Amniotic epithelial cell (primary cell): ENCODE data around the gene SFT2D1.

Source experiments
- DNase-seq: peaks from one replicate; pipeline ENCODE4 v3.0.0-alpha.2; 2010; ENCODE audit warnings: low read depth

Gene SFT2D1

DNA sequence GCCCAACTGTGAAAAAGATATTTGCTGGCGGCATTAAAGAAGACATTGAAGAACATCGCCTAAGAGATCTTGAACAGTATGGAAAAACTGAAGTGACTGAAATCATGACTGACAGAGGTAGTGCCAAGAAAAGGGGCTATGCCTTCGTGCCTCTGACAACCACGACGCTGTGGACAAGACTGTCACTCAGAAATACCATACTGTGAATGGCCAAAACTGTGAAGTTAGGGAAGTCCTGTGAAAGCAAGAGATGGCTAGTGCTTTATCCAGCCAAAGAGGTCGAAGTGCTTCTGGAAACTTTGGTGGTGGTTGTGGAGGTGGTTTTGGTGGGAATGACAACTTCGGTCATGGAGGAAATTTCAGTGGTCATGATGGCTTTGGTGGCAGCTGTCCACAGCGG is 7.5 kb downstream of the SFT2D1 start:
- no peak for DNase-seq

DNA sequence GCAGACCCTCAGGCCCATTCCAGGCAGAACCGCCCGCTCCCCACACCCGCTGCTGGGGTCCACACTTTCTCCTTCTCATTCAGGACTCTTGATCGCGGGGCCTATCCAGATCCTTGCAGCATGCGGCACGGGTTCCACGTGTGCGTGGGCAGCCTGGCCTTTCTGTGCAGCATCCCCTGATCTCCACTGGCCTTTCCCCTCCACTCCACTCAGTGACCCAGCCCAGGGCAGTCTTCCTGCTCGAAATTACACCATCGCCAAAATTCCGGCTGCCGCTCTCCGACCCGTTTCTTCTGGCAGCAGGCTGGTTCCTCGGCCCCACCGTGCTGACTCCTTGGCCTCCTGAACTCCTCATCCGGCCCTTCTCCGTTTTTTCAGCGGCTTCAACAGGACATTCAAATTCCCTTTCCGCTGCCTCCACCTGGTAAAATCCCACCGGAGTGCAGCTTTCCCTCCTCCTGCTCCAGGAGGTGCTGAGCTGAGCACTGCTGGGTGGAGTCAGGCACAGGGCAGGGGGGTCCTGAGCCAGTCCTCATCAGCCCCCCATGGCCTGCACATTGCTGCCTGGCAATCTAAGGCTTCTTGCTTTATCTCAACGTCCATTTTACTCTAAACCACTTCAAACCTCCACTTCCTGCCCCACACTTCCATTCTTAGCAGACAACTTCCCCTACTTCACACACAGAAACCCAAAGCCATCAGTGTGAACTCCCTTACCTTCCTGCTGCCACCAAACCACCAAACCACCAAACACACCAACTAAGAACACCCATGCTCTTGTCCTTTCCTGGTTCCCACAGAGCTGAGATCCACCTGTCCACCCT is 9.0 kb downstream of the SFT2D1 start:
- no peak for DNase-seq

DNA sequence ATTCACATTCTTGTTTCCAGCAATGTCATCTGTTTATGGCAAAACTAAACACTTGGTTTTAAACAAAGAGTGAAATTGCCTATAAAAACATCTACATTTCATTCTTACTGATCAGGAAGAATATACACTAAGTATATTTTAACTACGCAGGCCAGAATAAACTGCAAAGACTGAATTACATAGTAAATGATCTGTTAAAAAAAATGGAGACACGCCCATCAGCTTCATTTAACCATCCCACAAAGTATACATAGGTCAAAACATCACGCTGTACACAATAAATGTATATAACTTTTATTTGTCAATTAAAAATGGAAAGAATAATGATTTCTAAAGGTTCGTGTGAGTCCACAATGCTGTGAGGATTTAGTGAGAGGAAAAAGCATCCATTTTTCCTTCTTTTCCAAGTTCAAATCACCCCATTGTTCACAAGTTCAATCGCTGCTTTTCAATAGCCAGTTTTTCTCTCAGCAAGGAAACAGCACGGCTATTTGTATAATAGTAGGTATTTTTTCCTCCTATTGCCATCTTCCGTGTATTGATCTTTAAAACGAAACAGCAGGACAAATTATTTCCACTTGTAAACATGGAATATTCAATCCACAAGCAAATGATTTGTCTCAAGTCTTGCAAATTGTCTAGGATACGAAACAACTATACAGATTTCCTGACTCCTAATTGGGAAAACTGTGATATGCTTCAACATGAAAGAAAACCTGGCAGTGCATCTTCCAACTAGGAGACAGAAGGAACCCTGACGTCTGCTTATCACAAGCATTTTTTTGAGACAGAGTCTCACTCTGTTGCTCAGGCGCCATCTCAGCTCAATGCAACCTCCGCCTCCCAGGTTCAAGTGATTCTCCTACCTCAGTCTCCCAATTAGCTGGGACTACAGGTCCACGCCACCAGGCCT is 10.6 kb downstream of the SFT2D1 start:
- no peak for DNase-seq

DNA sequence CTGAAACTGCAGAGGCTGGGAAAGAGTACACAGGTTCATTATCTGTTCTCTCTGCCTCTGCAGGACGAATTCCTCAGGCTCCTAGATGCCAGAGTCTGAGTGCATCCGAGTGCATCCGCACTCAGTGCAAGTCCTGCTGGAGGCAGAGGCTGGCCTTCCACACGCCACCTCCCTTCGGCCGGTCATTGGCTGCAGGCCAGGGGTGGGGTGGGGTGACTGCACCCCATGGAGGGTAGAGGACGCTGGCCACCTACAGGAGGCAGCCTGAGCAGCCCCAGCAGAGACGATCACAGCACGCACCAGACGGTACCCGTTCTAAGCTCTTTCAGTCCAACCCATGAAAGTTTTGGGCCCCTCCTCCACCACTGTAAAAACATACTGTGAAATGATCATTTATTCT is 11.7 kb downstream of the SFT2D1 start:
- DNase-seq: peak; percentile 41

DNA sequence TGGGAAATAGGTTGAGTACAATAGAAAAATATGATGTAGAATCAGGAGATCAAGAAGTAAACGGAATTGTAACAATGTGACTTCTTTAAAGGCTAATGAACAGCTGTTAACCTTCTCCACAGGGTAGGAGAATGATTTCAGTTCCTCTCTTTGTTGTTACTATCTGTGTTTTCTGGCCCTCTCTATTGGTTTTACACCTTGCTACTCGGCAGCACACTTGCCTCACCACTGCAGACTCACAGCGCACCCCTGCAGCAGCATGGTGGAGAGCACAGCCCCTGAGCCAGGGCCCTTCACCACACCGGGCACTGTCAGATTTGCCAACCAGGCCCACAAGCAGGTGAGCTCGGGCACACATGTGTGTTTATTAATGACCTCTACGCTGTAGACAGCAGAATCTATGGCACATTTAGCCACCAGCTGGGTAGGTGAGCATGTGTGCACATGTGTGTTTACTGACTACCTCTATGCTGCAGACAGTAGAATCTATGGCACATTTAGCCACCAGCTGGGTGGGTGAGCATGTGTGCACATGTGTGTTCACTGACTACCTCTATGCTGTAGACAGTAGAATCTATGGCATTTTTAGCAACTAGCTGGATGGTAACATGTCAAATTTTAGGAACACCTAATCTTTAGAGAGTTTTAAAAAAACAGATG is 16.8 kb downstream of the SFT2D1 start:
- DNase-seq: no peak

DNA sequence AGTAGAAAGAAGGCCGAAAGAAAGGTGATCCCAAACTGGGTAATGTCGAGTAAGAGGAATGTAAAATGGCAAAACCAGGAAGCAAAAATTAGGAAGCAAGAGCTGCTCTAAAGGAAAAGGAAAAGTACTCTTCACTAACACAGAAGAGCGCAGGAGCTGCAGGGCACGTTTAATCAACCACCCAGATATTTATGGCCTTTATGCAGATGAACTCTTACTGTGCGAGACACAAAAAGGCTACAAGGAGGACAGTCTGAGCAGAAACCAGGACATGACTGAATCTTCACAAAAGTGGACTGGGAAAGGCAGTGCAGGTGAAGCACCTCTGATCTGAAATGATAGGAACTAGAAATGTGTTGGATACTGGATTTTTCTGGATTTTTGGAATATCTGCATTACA is 18.9 kb downstream of the SFT2D1 start:
- DNase-seq: no peak

DNA sequence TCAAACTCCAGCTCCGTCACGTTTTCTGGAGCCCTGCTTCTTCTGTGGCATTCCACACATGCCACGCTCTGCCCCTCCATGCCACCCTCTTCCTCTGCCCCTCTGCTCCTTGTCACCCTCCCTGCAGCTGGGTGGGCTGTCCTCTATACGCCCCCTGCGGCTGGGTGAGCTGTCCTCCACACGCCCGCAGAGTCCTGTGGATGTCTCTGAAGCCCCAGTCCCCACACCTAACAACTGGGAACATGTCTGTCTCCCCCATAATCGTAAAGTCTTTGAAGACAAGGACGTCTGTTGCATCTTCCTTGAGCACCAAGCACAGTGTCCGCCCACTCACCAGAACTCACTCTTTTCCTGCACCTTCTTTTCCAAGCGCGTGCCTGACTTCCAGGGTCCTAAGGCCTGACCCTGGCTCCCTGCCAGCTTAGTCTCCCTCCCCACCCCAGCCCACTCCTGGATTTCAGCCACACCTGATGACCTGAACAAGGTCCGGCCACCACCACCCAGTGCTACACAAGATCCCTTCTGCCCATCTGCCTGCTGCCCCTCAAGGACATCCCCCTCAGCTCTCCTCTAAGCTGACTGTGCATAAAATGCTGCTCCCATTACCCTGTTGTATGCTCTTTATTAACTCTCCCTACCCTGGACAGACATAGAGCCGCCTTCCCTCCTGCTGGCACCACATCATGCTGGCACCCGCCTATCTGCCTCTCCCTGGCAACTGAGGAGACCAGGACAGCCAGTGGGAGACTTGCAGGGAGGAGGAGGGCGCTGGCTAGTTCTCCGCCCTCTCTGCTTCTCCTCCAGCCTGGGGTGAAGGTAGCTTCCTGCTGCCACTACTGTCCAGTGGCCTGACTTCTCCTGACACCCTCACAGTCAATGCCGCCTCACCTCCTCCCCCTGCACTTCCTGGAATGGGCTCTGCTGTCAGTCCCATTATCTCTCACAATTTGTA is 23.4 kb downstream of the SFT2D1 start:
- DNase-seq: no peak

DNA sequence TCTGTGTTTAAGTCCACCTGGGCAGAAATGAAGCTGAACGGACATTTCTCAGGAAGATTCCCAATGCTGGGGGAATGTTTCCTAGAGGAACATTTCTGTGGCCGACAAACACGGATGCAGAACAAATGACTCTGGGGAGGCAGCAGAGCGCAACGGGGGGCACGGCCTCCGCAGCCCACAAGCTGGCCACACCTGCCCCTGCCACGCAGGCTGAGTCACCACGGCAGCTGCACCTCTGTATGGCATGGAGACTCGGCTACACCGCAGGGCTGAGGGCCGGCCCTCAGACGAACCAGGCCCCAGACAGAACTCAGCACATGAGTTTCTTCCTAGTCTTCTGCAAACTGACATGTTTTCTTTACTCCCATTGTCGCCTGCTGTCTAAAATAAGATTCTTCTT is 24.1 kb downstream of the SFT2D1 start:
- no peak for DNase-seq

DNA sequence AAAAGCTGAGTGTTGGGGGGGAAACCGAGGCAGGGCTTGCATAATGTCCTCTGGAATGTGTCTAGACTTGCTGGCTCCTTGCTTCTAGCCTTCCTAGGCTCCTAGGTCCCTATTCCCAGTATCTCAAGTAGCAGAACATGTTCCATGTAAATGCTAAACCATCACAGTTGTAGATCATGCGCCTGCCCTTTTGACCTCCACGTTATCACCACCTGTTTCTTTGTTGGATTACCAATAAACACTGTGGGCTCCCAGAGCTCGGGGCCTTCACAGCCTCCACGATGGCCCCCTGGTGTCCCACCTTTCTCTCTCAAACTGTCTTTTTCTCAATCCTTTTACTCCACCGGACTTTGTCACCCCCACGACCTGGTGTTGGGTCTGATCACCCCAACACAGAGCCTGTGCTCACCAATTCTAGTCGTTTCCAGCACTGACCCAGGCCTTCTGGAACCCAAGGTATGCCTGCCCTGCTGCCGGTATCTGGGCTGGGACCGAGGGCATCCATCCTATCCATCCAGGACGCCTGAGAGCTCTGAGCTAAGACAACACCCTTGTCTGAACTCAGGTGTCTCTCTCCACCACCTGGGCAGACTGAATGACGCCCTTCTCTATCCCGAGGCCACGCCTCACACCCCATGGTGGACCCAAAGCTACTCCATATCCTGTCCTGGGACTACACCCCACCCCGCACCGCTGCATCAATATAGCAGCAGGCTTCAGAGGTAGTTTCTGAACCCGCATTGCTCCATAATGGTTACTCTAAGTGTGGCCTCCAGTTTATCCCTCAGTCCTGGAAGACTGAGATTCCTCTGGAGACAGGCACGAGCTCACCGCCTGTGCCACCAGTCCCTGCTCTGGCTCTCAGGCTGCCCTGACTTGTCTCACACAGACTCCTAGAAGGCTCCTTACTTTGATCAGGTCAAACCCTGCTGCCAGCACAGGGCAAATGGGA is 24.8 kb downstream of the SFT2D1 start:
- DNase-seq: no peak

DNA sequence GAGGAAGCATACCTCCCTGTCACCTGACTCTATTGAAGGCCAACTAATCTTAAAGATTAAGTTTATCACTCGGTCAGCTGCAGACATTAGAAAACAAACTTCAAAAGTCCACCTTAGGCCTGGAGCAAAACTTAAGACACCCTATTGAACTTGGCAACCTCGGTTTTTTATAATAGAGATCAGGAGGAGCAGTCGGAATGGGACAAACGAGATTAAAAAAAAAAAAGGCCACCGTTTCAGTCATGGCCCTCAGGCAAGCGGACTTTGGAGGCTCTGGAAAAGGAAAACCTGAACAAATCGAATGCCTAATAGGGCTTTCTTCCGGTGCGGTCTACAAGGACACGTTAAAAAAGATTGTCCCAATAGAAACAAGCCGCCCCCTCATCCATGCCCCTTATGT is 26.9 kb downstream of the SFT2D1 start:
- DNase-seq: no peak

DNA sequence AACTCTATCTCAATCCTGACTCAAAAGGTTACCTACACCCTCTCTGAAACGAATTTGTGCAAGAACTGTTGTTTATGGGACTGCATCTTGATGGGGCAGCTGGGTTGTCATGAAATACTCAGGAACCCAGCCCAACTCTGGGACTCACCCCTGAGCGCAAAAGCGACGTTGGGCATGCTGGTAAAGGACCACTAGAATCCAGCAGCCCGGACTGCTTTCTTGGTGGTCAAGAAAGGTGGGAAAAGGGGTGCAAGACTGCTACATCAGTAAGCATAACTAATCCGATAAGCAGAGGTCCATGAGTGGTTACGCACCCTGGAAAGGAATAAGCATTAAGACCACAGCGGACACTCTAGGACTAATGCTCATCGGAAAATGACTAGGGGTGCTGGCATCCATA is 27.9 kb downstream of the SFT2D1 start:
- DNase-seq: no peak

DNA sequence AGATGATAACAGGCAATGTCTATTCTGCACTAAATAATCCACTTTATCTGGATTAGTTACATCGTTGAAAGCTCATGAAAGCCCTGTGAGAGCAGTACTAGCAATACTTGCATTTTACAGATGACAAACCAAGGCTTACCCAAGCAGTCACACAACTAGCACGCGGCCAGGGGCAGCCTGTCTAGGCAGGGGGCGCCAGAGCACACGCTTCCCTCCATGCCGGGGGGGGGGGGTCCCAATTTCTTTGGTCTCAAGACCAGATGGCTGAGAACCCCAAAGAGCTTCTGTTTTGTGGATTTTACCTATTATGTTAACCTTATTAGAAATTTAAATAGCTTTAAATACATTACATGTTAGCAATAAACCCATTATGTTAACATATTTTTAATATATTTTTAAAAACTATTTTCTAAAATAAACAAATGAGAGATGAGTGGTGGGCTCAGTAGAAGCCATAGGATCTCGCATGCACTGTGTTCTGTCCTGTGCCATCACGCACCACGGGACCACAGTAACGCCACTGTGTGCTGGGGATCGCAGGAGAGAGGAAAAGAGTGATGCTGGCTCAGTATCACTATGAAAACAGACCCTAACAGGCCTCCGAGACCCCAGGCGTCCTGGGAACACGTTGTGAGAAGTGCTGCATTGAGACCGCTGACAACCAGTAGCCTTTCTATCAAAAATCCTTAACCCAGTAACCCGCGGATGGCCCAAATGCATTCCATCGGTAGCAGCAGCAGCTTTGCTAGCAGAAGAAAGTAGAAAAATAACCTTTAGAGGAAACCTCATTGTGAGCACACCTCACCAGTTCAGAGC is 28.9 kb downstream of the SFT2D1 start:
- peak; percentile 30 for DNase-seq

DNA sequence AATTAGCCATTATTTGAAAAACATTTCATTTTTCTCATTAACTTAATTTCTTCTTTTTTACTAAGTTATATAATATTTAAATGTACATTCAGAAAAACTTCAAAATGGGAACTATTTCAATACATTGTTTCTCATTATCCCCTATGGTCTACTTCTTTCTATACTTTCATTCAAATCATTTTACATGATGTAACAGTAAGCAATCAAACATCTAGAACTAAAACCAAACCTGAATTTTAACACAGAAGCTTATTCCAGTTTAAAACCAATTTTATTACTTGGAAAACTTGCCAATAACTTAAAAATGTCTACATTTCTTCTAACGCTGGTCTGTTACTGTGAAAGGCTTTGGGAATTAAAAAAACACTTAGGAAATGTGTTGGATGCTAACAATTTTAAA is 29.5 kb downstream of the SFT2D1 start:
- no peak for DNase-seq

DNA sequence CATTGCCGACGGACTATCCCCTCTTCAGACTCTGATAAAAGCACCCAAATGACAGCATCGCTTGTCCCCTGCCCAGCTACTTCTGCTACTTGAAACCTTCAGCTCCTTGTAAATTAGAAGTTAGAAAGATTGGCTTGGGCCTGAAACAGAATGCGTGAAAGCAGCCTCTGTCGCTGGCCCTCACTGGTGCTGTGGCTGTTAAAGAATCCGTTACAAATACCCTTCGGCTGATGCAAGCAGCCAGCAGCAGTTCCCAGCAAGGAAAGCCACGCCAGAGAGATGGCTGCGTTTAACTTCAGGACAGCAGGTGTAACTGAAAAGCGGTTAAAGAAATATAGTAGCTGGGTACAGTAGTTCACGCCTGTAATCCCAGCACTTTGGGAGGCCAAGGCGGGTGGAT is 31.7 kb downstream of the SFT2D1 start:
- DNase-seq: no peak

DNA sequence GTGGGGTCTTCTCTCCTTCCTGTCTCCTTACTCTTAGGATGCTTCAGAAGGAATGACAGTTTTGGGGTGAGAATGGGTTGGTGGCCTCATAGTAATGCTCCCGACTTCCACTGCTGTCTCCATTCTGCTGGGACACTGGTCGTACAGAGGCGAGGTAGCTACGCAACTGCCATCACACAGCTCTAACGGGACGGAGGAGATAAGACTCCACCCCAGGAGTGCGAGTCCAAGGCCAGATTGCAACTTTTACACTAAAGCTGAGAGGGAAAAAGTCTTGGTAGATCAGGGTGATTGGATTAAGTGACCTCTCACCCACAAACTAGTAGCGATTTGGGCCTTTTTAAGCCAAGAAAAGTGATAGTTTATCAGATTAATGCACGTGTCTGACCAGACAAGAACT is 32.4 kb downstream of the SFT2D1 start:
- DNase-seq: no peak

DNA sequence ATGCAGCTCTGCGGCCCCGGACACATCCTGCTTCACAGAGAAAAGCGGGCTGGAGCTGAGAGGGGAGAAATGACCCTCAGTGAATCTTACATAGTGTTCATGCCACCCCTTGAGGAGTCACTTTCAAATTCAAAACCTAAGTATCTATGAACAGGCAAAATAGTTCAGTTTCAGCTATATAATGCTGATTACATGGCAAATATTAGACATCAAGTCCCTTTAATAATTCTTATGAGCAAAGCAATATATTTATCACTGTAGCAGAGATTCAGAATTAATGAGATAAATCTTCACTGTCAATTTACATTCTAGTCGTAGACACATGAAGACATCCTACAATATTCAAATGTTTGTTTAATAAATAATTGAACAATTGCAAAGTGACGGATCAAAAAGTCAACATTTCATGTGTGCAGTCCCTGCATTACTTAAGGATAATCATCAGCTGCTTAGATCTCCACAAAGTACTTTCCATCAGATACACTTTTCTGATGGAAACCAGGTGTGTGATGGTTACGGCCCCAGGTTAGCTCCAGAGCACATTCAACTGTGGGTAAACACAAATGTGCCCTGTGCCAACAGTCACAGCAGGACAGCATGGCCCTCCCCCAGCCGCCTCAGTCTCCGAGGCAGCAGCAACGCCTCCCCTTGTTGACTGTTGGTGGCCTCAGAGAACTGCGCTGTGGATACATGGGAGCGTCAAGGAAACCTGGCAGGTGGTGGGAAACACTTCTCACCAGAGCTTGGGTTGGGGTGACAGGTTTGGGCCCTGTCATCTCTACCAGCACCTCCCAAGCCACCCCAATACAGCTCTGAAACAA is 33.4 kb downstream of the SFT2D1 start:
- DNase-seq: no peak

DNA sequence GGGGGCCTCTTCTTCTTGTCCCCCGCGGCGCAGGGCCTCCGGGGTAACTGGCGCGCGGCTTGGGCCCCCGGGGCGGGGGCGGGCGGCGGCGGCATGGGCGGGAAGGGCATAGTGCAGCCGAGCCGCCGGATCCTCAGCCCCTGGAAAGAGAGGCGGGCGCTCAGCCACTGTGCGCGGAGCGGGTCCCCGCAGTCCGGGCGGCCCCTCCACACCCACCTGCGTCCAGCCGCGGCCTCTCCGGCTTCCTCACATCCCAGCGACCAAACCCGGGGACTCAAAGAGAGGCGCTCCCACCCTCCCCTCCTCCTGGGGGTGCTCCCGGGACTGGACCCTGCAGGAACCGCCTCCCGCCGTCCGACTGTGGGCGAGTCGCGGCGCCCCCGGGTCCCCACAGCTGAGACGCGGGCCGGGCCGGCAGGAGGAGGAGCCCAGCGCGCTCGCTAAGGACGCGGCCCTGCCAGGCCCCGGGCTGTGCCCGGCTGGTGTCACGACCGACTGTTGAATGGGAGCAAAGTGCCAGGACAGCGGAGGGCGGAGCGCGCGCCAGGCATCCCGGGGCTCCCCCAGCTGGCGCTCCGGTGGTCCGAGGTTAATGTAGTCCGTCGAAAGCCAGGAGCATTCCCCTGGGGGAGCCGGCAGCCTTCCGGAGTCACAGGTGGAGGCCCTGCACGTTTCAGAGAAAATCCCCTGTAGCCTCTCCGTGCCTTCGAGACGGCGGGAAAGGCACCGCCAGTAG is 34.1 kb downstream of the SFT2D1 start, which contains the start of gene PRR18:
PRR18 (minus strand) TSS at position 360 of the 736 bp plus-strand sequence; CDS start at position 110, 250 bp downstream.
- no peak for DNase-seq
